GM21528 (cell line): ENCODE results near the gene ABI2.
"Not testable (repeated sequence)": the region's sequence is repeated elsewhere in the genome, so short reads cannot be mapped to it uniquely, and the experiment has no call there.

Experiments used
- ATAC-seq: cut with Tn5 transposase; IDR thresholded peaks from one replicate; pipeline ENCODE4 v1.9.1; 2021; ENCODE audit warnings: mild to moderate bottlenecking, moderate library complexity; ENCODE audit not compliant: unreplicated experiment, low FRiP score

ABI2 gene

GRCh38 chr2:203413796-203414195 is 85.6 kb downstream of the ABI2 start:
- no peak for ATAC-seq

GRCh38 chr2:203418271-203418670 is 90.1 kb downstream of the ABI2 start:
- ATAC-seq, result no peak

DNA sequence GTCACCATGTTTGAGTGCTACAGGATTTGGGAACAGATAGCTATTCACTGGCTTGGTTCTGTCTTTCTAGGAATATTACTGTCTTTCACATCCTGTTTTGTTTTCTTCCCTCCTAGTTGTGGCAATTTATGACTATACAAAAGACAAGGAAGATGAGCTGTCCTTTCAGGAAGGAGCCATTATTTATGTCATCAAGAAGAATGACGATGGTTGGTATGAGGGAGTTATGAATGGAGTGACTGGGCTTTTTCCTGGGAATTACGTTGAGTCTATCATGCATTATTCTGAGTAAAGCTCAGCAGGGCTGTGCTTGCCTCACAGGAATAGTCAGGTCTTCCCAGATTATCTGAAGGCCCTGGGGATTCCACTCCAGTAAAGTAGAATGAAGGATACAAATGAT is 98.9 kb downstream of the ABI2 start:
- no peak for ATAC-seq

GRCh38 chr2:203429643-203430042 is 101.4 kb downstream of the ABI2 start:
- not testable (repeated sequence) for ATAC-seq

- no peak for ATAC-seq
Measured at GRCh38 chr2:203431391-203432185, 103.4 kb downstream of the ABI2 start.

DNA sequence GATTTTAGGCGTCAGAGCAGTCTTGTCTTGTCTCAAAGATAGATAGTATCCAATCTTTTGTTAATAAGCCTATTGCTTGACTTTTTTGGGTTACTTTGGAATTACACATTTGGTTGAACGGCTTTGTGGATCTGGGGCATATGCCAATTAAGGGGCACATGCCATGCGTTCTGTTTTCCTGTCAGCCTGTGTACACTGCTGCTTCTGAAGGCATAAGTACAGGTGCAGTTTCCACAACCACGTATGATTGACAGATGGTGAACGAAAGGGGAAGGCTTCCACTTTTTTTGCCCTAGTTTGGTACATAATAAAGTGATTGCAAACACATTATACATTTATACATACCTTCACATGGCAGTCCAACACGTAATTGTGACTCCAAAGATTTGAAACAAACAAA is 104.6 kb downstream of the ABI2 start:
- ATAC-seq, result no peak

DNA sequence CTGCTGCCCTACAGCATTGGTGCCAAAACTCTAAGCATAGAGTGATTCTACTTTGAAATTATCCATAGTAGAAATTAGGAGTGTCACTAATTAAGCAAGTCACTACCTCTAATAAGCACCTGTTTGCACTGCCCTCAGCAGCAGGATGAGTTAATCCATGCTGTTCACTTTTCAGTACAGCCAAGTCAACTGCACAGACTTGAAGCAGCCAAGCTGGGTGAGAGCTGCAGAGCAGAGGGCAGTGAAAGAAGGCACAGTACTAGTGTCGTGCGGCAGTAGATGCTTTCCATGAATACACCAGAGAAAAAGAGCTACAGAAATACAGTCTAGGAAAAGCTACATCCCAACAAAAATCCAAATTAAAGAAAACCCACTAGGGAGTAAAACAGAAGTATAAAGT is 108.3 kb downstream of the ABI2 start:
- ATAC-seq, result no peak

DNA sequence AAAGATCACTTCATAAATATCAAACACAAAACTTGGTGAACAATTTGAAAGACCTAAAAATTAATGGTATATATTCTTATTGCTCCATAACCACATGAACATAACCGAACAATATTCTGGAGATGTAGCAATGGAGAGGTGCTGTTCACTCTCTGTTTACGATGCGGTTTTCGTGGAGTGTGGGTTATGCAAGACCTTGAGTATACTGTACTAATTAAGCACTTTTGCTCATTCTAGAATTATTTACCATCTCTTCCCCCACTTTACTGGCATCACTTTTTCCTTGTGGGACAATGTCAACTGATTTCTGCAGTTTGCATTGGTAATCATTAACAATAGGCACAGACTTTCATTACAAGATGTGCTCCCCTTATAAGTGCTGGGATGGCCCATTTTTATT is 109.3 kb downstream of the ABI2 start:
- ATAC-seq, result no peak

GRCh38 chr2:203438528-203438927 is 110.3 kb downstream of the ABI2 start:
- no peak for ATAC-seq

- ATAC-seq, result no peak
Measured at GRCh38 chr2:203440671-203441070, 112.5 kb downstream of the ABI2 start.

- ATAC-seq, result no peak
Measured at GRCh38 chr2:203441463-203441862, 113.3 kb downstream of the ABI2 start.

DNA sequence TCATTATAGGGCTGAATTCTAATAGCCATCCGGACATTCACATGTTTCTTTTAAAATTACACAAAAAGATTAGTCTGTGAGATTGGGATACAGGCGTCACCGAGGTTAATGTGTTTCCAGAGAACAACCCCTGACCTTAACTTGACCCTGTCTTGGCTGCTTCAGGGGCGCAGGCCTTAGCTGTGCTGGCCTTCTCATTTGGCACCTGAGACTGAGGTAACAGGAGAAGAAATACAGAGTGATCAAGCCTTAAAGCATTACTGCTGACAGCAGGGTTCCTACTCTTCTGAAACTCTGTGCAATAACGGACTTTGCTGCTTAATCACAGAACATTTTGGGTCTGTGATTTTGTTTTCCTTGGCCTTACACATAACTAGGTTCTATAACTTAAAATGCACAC is 114.3 kb downstream of the ABI2 start:
- ATAC-seq, result no peak

DNA sequence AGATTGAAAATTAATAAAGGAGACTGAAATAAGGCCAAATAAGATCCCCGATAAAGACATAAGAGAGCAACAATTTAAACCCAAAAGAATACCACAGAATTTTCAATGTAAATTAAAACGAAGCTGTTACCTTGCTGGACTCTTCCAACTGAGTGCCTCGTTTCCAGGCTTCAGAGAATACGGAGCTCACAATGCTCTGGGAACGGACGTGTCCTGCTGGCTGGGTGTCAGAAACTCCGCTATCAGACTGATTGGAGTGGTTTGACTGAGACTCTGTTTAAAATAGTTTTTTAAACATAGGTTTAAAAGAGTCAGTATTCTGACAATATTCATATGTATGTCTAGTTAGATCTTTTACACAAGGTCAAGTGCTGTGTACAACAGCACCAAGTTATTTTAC is 116.5 kb downstream of the ABI2 start:
- no peak for ATAC-seq

- no peak for ATAC-seq
Measured at GRCh38 chr2:203446071-203446481, 117.9 kb downstream of the ABI2 start.

DNA sequence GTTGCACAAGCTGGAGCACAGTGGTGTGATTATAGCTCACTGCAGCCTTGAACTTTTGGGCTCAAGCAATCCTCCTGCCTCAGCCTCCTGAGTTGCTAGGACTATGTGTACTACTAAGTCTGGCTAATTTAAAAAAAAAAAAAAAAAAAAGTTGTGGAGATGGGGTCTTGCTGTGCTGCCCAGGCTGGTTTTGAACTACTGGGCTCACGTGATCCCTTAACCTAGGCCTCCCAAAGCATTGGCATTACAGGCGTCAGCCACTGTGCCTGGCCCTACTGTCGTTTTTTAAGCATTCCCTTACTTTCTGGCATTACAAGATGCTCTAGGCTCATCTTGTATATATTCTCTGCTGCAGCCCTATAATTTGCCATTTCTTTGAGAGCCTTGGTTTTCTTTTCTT is 118.6 kb downstream of the ABI2 start:
- ATAC-seq, result no peak

DNA sequence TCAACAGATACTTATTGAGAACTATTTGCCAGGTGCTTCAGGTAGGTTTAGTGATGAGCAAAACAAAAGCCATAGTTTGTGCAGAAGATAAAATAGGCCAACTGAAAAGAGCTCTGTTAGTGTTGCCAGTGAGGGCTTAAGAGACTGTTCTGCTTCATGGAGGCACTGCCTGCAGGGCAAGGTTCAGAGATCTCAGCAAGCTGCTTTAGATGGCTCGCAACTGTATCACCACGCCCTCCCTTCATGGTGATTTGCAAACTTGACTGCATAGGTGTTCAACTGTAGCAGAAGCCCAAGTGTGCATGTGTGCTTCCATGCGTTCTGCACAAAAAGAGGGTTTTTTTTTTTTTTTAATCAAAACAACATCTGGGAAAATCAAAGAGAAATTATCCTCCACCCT is 122.4 kb downstream of the ABI2 start:
- ATAC-seq, result no peak

- no peak for ATAC-seq
Measured at GRCh38 chr2:203451011-203451410, 122.8 kb downstream of the ABI2 start.

- ATAC-seq, result no peak
Measured at GRCh38 chr2:203451689-203452088, 123.5 kb downstream of the ABI2 start.

GRCh38 chr2:203453858-203454451 is 125.8 kb downstream of the ABI2 start:
- no peak for ATAC-seq

GRCh38 chr2:203455209-203455608 is 127.0 kb downstream of the ABI2 start:
- no peak for ATAC-seq

GRCh38 chr2:203461746-203462145 is 133.6 kb downstream of the ABI2 start:
- no peak for ATAC-seq

GRCh38 chr2:203462308-203462707 is 134.1 kb downstream of the ABI2 start:
- no peak for ATAC-seq
